Measurements from ENCODE around the gene DACH1. TPM values are rescaled to one million over a fixed set of nuclear protein-coding genes. Genes with fewer than 3 reads are reported as not detected.

The DACH1 gene
- total and polyA plus RNA-seq, 9 of the 15 experiments (the other 6 are each of a cell fraction or from before 2014, with no cell fraction given) = 0.04 to 0.07 (median 0.04) TPM; not detected in 2

DNA sequence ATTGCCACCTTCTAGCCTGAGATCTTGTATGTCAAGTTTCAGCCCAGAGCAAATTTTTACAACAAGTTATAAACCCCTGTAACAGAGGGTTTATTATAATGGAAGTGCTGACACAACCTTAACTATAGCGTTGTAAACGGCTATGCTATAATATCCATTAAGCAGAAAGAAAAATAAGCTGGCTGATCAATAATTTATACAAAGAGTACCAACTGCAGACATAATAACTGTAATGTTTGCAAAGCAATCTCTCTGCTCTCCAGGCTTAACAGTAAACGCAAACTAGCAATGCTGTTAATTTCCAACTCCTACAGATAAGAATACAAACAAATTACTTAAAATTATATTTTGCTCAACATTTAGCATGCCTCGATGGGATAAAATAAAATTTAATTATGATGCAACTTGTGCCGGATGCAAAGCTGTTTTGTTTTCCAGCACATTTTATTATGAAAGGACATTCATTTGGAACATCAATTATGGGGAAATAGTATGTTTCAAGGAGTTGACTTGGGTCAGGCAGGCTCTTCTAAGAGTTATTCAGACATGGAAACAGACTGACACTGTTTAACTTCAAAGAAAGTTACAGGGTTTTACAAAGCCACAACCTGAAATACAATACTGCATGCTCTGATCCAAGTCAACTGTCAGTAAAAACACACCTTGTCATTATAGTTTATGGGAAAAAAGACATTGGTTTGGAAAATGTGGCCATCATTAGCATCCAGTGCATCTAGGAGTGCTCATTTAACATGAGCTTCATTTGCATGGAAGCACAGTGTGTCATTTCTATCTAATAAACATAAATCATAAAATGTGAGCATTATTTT is 6.6 kb upstream of the DACH1 start:
- ChIA-PET CTCF (ENCODE audit: low intra/inter-chr PET ratio) (no interaction called here), POLR2A (no interaction called here)
- BruUV-seq (replicated peaks) = no TSS peak
- intact Hi-C loops (cut with micrococcal nuclease) = no loop called here
- no peaks in the 10 kb centered on the region for H3K36me3 ChIP-seq (ENCODE audit: control insufficient read depth, insufficient read depth, low read length)
- no peak overlapping the region for H3K27ac ChIP-seq (ENCODE audit: extremely low read depth, low read depth, low read length)
- ATAC-seq (no peak), FAIRE-seq (no peak), DNase-seq (ENCODE audit: extremely low read depth in 1 of 4, low spot score in 3 of 4) (no peak)
- no peaks in the 10 kb centered on the region for H3K9me3 ChIP-seq (replicated peaks; ENCODE audit: control insufficient read depth, insufficient read depth, low read depth, low read length)
- H3K79me2 ChIP-seq (ENCODE audit: control insufficient read depth, insufficient read depth, low read length) = no peaks in the 10 kb centered on the region
- no peaks in the 10 kb centered on the region for H3K27me3 ChIP-seq (ENCODE audit: control insufficient read depth in 2 of 2, insufficient read depth in 2 of 2, low read length in 2 of 2)
- H2AFZ ChIP-seq (ENCODE audit: low read depth, low read length) = no peak overlapping the region
- H4K20me1 ChIP-seq (replicated peaks; ENCODE audit: control insufficient read depth, insufficient read depth, low read length) = no peaks in the 10 kb centered on the region
- H3K9me1 ChIP-seq (ENCODE audit: control insufficient read depth, insufficient read depth, low read length) = no peaks in the 10 kb centered on the region
- H3K4me1 ChIP-seq (replicated peaks in 1 of 2; ENCODE audit: control insufficient read depth in 2 of 2, insufficient read depth in 2 of 2, low read length in 2 of 2) = no peaks in the 10 kb centered on the region
- H3K9ac ChIP-seq (ENCODE audit: insufficient read depth in 1 of 2, low read depth in 2 of 2, low read length in 2 of 2) = no peak overlapping the region
- no peak overlapping the region for H3K4me3 ChIP-seq
- in situ Hi-C loops (cut with MboI) = no loop called here
- 0% methylated on average over 5 of the region's 5 CpGs for WGBS (ENCODE audit: insufficient coverage, low coverage, missing lambda C conversion rate)
- H3K4me2 ChIP-seq (ENCODE audit: insufficient read depth, low read length) = no peak overlapping the region
- TF ChIP-seq ZC3H11A (IDR thresholded peaks at IDR 0.05; ENCODE audit: low read depth, low read length) (no peak), YY1 (IDR thresholded peaks at IDR 0.05; ENCODE audit: borderline replicate concordance in 1 of 3, control insufficient read depth in 1 of 3, extremely low read depth in 1 of 3, insufficient read depth in 3 of 3, insufficient read length in 1 of 3, insufficient replicate concordance in 2 of 3, low read depth in 1 of 3, low read length in 2 of 3) (no peak), ZNF76 (CRISPR knock-in tag; IDR thresholded peaks at IDR 0.05; ENCODE audit: borderline replicate concordance) (no peak), HDAC8 (tag; IDR thresholded peaks at IDR 0.05) (no peak), KLF10 (CRISPR knock-in tag; IDR thresholded peaks at IDR 0.05) (no peak), CTBP1 (IDR thresholded peaks at IDR 0.05; ENCODE audit: borderline replicate concordance) (no peak), CCNT2 (IDR thresholded peaks at IDR 0.05; ENCODE audit: borderline replicate concordance, extremely low read depth, insufficient read length, low read depth, low read length) (no peak), DIDO1 (tag; IDR thresholded peaks at IDR 0.05; ENCODE audit: low read depth) (no peak), EZH2 (IDR thresholded peaks at IDR 0.05; ENCODE audit: borderline replicate concordance, low read depth, low read length) (no peak), NR1H2 (CRISPR knock-in tag; IDR thresholded peaks at IDR 0.05) (no peak), BCOR (IDR thresholded peaks at IDR 0.05) (no peak), ZNF695 (CRISPR knock-in tag; IDR thresholded peaks at IDR 0.05) (no peak), XRCC4 (IDR thresholded peaks at IDR 0.05; ENCODE audit: extremely low read depth, insufficient read depth, insufficient read length) (no peak), HDAC2 (IDR thresholded peaks at IDR 0.05) (no peak)
- TF ChIP-seq, protein P1, sequence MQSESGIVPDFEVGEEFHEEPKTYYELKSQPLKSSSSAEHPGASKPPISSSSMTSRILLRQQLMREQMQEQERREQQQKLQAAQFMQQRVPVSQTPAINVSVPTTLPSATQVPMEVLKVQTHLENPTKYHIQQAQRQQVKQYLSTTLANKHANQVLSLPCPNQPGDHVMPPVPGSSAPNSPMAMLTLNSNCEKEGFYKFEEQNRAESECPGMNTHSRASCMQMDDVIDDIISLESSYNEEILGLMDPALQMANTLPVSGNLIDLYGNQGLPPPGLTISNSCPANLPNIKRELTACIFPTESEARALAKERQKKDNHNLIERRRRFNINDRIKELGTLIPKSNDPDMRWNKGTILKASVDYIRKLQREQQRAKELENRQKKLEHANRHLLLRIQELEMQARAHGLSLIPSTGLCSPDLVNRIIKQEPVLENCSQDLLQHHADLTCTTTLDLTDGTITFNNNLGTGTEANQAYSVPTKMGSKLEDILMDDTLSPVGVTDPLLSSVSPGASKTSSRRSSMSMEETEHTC (IDR thresholded peaks at IDR 0.05) = no peak
- TF ChIP-seq, protein P2, sequence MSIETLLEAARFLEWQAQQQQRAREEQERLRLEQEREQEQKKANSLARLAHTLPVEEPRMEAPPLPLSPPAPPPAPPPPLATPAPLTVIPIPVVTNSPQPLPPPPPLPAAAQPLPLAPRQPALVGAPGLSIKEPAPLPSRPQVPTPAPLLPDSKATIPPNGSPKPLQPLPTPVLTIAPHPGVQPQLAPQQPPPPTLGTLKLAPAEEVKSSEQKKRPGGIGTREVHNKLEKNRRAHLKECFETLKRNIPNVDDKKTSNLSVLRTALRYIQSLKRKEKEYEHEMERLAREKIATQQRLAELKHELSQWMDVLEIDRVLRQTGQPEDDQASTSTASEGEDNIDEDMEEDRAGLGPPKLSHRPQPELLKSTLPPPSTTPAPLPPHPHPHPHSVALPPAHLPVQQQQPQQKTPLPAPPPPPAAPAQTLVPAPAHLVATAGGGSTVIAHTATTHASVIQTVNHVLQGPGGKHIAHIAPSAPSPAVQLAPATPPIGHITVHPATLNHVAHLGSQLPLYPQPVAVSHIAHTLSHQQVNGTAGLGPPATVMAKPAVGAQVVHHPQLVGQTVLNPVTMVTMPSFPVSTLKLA (conservative IDR thresholded peaks at IDR 0.05) = no peak
- TF ChIP-seq, protein P3, sequence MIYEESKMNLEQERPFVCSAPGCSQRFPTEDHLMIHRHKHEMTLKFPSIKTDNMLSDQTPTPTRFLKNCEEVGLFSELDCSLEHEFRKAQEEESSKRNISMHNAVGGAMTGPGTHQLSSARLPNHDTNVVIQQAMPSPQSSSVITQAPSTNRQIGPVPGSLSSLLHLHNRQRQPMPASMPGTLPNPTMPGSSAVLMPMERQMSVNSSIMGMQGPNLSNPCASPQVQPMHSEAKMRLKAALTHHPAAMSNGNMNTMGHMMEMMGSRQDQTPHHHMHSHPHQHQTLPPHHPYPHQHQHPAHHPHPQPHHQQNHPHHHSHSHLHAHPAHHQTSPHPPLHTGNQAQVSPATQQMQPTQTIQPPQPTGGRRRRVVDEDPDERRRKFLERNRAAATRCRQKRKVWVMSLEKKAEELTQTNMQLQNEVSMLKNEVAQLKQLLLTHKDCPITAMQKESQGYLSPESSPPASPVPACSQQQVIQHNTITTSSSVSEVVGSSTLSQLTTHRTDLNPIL (CRISPR knock-in tag; IDR thresholded peaks at IDR 0.05) = no peak

All from K562 (cell line).